ENCODE data around the gene COQ4. TPM values are rescaled to one million over a fixed set of nuclear protein-coding genes. Genes with fewer than 3 reads are reported as not detected.
A peak's percentile ranks its signal among the peaks of the same experiment; 100 is the strongest.

The COQ4 gene
- total RNA-seq, 1 experiment from 2014 or later: 45.8 TPM

DNA sequence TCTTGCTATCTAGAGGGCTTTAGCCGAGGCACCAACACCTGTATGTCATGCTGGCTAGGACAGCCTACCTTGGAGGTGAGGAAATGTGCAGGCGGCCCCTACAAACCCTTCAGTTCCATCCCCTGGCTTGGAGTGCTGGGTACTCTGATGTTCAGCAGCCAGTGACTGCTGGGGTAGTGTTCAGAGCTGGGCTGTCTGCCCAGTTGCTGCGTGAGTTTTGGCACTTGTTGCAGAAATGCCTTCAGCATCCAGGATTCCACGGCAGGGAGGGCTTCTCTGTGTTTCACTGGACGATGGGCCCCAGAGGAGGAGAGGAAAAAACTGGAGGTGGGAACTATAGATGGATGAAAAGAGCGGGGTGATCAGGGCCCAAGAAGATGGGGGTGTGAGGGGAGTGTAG lies 36.2 kb upstream of the COQ4 start:
- H2AFZ ChIP-seq (ENCODE audit: low read depth, low read length, poor library complexity, severe bottlenecking): no peak overlapping the region
- no peaks in the 10 kb centered on the region for H3K27me3 ChIP-seq (ENCODE audit: insufficient read depth, low read length)
- POLR2A ChIA-PET: interaction anchor here (0.9 kb wide), 2 partner anchors 9 to 11 kb away, joined by 3 to 4 read pairs; partner anchors contain the start of genes GOLGA2 and SWI5
- H3K79me2 ChIP-seq (ENCODE audit: insufficient read depth, low read length): no peaks in the 10 kb centered on the region
- no peak overlapping the region for H3K4me3 ChIP-seq (replicated peaks in 1 of 2; ENCODE audit: low read depth in 1 of 2, low read length in 2 of 2)
- H3K9me2 ChIP-seq (ENCODE audit: insufficient read depth): no peaks in the 10 kb centered on the region
- H3K27ac ChIP-seq (ENCODE audit: low read depth, low read length): no peak overlapping the region
- RAD21 ChIA-PET (ENCODE audit: low non-redundant PET in 1 of 2, low total read pairs in 2 of 2, uncharacterized antibody in 2 of 2, unreplicated experiment in 2 of 2): no interaction called here
- intact Hi-C loops (cut with micrococcal nuclease): no loop called here
- DNase-seq (ENCODE audit: low read depth, low spot score) (no peak), ATAC-seq (no peak)
- no TSS peak for BruUV-seq (replicated peaks)
- H3K36me3 ChIP-seq (ENCODE audit: control insufficient read depth in 1 of 2, insufficient read depth in 2 of 2, low read length in 2 of 2): no peaks in the 10 kb centered on the region
- H4K20me1 ChIP-seq (ENCODE audit: insufficient read depth): no peaks in the 10 kb centered on the region
- no peak overlapping the region for H3K4me2 ChIP-seq (ENCODE audit: low read length)
- CTCF ChIA-PET: interaction anchor here (1.3 to 1.4 kb wide), 2 partner anchors 9 to 55 kb away, joined by 4 to 6 read pairs; no protein-coding TSS in a partner anchor
- no peak overlapping the region for H3K9ac ChIP-seq (ENCODE audit: low read length)
- H3K4me1 ChIP-seq (ENCODE audit: control insufficient read depth in 1 of 2, insufficient read depth in 2 of 2, low read length in 2 of 2): no peaks in the 10 kb centered on the region
- no peaks in the 10 kb centered on the region for H3K9me3 ChIP-seq (ENCODE audit: control insufficient read depth in 1 of 2, insufficient read depth in 1 of 2, low read depth in 1 of 2, low read length in 2 of 2)
- TF ChIP-seq ELF1 (IDR thresholded peaks at IDR 0.05; ENCODE audit: borderline replicate concordance, low read depth): no peak
- TF ChIP-seq JUND (IDR thresholded peaks at IDR 0.05): no peak
- TF ChIP-seq SIN3A (IDR thresholded peaks at IDR 0.05; ENCODE audit: low read depth): no peak
- no peak for TF ChIP-seq FOSL1 (IDR thresholded peaks at IDR 0.05; ENCODE audit: low read depth)
- no peak for TF ChIP-seq ZNF274 (IDR thresholded peaks at IDR 0.05; ENCODE audit: low read depth, low read length)
- TF ChIP-seq SRF (IDR thresholded peaks at IDR 0.05; ENCODE audit: low read depth): no peak
- TF ChIP-seq POLR2A (IDR thresholded peaks at IDR 0.05; ENCODE audit: borderline replicate concordance, extremely low read depth, insufficient read depth, insufficient read length): no peak
- no peak for TF ChIP-seq MAX (IDR thresholded peaks at IDR 0.05)

DNA sequence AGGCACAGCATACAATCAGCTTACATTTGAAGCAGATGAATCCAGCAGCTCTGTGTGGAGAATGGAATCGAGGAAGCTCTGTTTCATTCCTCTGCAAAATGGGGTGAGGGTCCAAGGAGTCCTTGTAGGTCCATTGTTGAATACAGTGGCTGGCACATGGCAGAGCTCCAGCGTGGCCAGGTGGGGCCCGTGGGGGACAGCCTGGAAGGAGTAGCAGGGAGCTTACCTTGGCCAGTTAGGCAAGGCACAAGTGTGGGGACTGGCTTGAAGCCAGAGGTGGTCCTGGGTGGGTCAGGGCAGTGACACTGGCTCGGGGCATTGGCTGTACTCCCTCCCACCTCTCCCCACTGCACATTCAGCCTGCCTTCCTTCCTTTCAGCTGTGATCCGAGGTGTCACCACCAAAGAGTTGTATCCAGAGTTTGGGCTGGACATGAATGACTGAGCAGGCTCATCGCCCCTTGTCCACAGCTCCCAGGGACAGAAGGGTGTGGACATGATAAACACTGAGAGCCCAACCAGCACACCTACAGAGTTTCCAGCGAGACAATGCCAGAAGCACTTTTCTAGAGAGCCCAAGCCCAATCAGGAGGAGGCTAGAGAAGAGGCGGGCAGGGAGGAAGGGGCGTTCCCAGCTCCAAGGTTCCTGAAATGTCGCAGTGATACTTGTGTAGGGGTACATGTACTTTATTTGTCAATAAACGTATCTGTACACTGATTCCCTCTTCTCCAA lies 34.2 kb upstream of the COQ4 start:
- Histone ChIP-seq H3K4me2 (ENCODE audit: low read length) (no peak overlapping the region), H3K79me2 (ENCODE audit: insufficient read depth, low read length) (no peaks in the 10 kb centered on the region), H3K4me1 (ENCODE audit: control insufficient read depth in 1 of 2, insufficient read depth in 2 of 2, low read length in 2 of 2) (no peaks in the 10 kb centered on the region), H2AFZ (ENCODE audit: low read depth, low read length, poor library complexity, severe bottlenecking) (no peak overlapping the region), H3K27ac (ENCODE audit: low read depth, low read length) (no peak overlapping the region), H4K20me1 (ENCODE audit: insufficient read depth) (no peaks in the 10 kb centered on the region), H3K9me2 (ENCODE audit: insufficient read depth) (no peaks in the 10 kb centered on the region), H3K27me3 (ENCODE audit: insufficient read depth, low read length) (no peaks in the 10 kb centered on the region), H3K9ac (ENCODE audit: low read length) (no peak overlapping the region), H3K4me3 (replicated peaks in 1 of 2; ENCODE audit: low read depth in 1 of 2, low read length in 2 of 2) (no peak overlapping the region), H3K36me3 (ENCODE audit: control insufficient read depth in 1 of 2, insufficient read depth in 2 of 2, low read length in 2 of 2) (no peaks in the 10 kb centered on the region), H3K9me3 (ENCODE audit: control insufficient read depth in 1 of 2, insufficient read depth in 1 of 2, low read depth in 1 of 2, low read length in 2 of 2) (no peaks in the 10 kb centered on the region)
- CTCF ChIA-PET: interaction anchor here (1.3 kb wide), 1 partner anchor 150 kb away, joined by 3 read pairs; no protein-coding TSS in a partner anchor
- ATAC-seq (0 out of 2 replicates have a peak, but pooled peaks have one; percentile 27), DNase-seq (ENCODE audit: low read depth, low spot score) (no peak)
- intact Hi-C loops (cut with micrococcal nuclease): no loop called here
- RAD21 ChIA-PET (ENCODE audit: low non-redundant PET in 1 of 2, low total read pairs in 2 of 2, uncharacterized antibody in 2 of 2, unreplicated experiment in 2 of 2): no interaction called here
- POLR2A ChIA-PET: interaction anchor here (0.7 kb wide), 1 partner anchor 348 kb away, joined by 3 read pairs; no protein-coding TSS in a partner anchor
- no TSS peak for BruUV-seq (replicated peaks)
- TF ChIP-seq SIN3A (IDR thresholded peaks at IDR 0.05; ENCODE audit: low read depth) (no peak), MAX (IDR thresholded peaks at IDR 0.05) (no peak), POLR2A (IDR thresholded peaks at IDR 0.05; ENCODE audit: borderline replicate concordance, extremely low read depth, insufficient read depth, insufficient read length) (no peak), EGR1 (IDR thresholded peaks at IDR 0.05; ENCODE audit: low read depth) (no peak), CEBPB (IDR thresholded peaks at IDR 0.05; ENCODE audit: low read depth) (no peak), CBX3 (IDR thresholded peaks at IDR 0.05; ENCODE audit: low read depth) (no peak), ATF3 (IDR thresholded peaks at IDR 0.05) (no peak), ZBTB33 (IDR thresholded peaks at IDR 0.05; ENCODE audit: extremely low read depth, insufficient replicate concordance, low read length) (no peak)
- TF ChIP-seq, protein P1, sequence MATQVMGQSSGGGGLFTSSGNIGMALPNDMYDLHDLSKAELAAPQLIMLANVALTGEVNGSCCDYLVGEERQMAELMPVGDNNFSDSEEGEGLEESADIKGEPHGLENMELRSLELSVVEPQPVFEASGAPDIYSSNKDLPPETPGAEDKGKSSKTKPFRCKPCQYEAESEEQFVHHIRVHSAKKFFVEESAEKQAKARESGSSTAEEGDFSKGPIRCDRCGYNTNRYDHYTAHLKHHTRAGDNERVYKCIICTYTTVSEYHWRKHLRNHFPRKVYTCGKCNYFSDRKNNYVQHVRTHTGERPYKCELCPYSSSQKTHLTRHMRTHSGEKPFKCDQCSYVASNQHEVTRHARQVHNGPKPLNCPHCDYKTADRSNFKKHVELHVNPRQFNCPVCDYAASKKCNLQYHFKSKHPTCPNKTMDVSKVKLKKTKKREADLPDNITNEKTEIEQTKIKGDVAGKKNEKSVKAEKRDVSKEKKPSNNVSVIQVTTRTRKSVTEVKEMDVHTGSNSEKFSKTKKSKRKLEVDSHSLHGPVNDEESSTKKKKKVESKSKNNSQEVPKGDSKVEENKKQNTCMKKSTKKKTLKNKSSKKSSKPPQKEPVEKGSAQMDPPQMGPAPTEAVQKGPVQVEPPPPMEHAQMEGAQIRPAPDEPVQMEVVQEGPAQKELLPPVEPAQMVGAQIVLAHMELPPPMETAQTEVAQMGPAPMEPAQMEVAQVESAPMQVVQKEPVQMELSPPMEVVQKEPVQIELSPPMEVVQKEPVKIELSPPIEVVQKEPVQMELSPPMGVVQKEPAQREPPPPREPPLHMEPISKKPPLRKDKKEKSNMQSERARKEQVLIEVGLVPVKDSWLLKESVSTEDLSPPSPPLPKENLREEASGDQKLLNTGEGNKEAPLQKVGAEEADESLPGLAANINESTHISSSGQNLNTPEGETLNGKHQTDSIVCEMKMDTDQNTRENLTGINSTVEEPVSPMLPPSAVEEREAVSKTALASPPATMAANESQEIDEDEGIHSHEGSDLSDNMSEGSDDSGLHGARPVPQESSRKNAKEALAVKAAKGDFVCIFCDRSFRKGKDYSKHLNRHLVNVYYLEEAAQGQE (IDR thresholded peaks at IDR 0.05; ENCODE audit: low read depth): no peak

All from HCT116 (cell line).